Measurements from ENCODE around the gene BRD9.
"Not testable (repeated sequence)": the region's sequence is repeated elsewhere in the genome, so short reads cannot be mapped to it uniquely, and the experiment has no call there.

BRD9 gene

GRCh38 chr5:825544-825943 is 67.1 kb downstream of the BRD9 start:
- not testable (repeated sequence) for H3K9me3 ChIP-seq (replicated peaks in 1 of 2; ENCODE audit: control insufficient read depth in 2 of 2, insufficient read depth in 1 of 2, low read depth in 1 of 2, low read length in 2 of 2); H3K27ac ChIP-seq (replicated peaks; ENCODE audit: low read length); H3K27me3 ChIP-seq (ENCODE audit: control insufficient read depth in 3 of 3, insufficient read depth in 3 of 3, low read depth in 1 of 3, low read length in 3 of 3); H3K4ac ChIP-seq (ENCODE audit: low read length); H3K79me1 ChIP-seq (ENCODE audit: low read depth, low read length); H3K14ac ChIP-seq (ENCODE audit: low read length); H4K8ac ChIP-seq (ENCODE audit: low read depth, low read length); DNase-seq (ENCODE audit: low spot score); H3K23ac ChIP-seq (ENCODE audit: low read depth, low read length, poor library complexity); H3K4me2 ChIP-seq (ENCODE audit: insufficient read depth, low read length, poor library complexity, severe bottlenecking); H2BK120ac ChIP-seq (ENCODE audit: low read depth, low read length); H3K9ac ChIP-seq (ENCODE audit: low read depth, low read length, poor library complexity); H2AFZ ChIP-seq (ENCODE audit: low read length); H2BK12ac ChIP-seq (ENCODE audit: low read length); H2AK5ac ChIP-seq (ENCODE audit: low read depth, low read length); H3K4me1 ChIP-seq (ENCODE audit: control insufficient read depth in 2 of 2, insufficient read depth in 1 of 2, low read depth in 1 of 2, low read length in 2 of 2); H3K18ac ChIP-seq (ENCODE audit: low read length); H3K4me3 ChIP-seq (ENCODE audit: low read length in 2 of 2); H4K91ac ChIP-seq (ENCODE audit: low read depth, low read length, poor library complexity); H2BK15ac ChIP-seq (ENCODE audit: low read length); H2BK5ac ChIP-seq (ENCODE audit: low read length)
- no CpG with 5 or more reads among the region's 1 CpG for WGBS, 2 donors (ENCODE audit: extremely low coverage in 2 of 2, insufficient read length in 2 of 2, insufficient replicate concordance in 1 of 2)
- peaks cover 3 to 24% of the 10 kb centered on the region in 2 donors for H3K36me3 ChIP-seq (replicated peaks in 1 of 2; ENCODE audit: control insufficient read depth in 2 of 2, insufficient read depth in 2 of 2, low read length in 2 of 2)

- Histone ChIP-seq H3K4me2 (ENCODE audit: insufficient read depth, low read length, poor library complexity, severe bottlenecking) (no peak overlapping the region), H2BK15ac (ENCODE audit: low read length) (no peak overlapping the region), H3K9me3 (replicated peaks in 1 of 2; ENCODE audit: control insufficient read depth in 2 of 2, insufficient read depth in 1 of 2, low read depth in 1 of 2, low read length in 2 of 2) (no peaks in the 10 kb centered on the region), H4K91ac (ENCODE audit: low read depth, low read length, poor library complexity) (no peak overlapping the region), H2AK5ac (ENCODE audit: low read depth, low read length) (no peak overlapping the region), H4K8ac (ENCODE audit: low read depth, low read length) (no peak overlapping the region), H3K36me3 (replicated peaks in 1 of 2; ENCODE audit: control insufficient read depth in 2 of 2, insufficient read depth in 2 of 2, low read length in 2 of 2) (peaks cover 6 to 35% of the 10 kb centered on the region in 2 donors), H2AFZ (ENCODE audit: low read length) (no peak overlapping the region), H3K27me3 (ENCODE audit: control insufficient read depth in 3 of 3, insufficient read depth in 3 of 3, low read depth in 1 of 3, low read length in 3 of 3) (no peaks in the 10 kb centered on the region), H3K18ac (ENCODE audit: low read length) (no peak overlapping the region), H3K23ac (ENCODE audit: low read depth, low read length, poor library complexity) (peak overlapping the region; percentile 20), H2BK5ac (ENCODE audit: low read length) (no peak overlapping the region), H2BK120ac (ENCODE audit: low read depth, low read length) (no peak overlapping the region), H3K9ac (ENCODE audit: low read depth, low read length, poor library complexity) (no peak overlapping the region), H3K4me3 (ENCODE audit: low read length in 2 of 2) (no peak overlapping the region), H2BK12ac (ENCODE audit: low read length) (no peak overlapping the region), H3K4me1 (ENCODE audit: control insufficient read depth in 2 of 2, insufficient read depth in 1 of 2, low read depth in 1 of 2, low read length in 2 of 2) (no peaks in the 10 kb centered on the region), H3K4ac (ENCODE audit: low read length) (no peak overlapping the region), H3K27ac (replicated peaks; ENCODE audit: low read length) (no peak overlapping the region), H3K79me1 (ENCODE audit: low read depth, low read length) (no peaks in the 10 kb centered on the region), H3K14ac (ENCODE audit: low read length) (no peak overlapping the region)
- WGBS, 2 donors (ENCODE audit: extremely low coverage in 2 of 2, insufficient read length in 2 of 2, insufficient replicate concordance in 1 of 2) = no CpG with 5 or more reads among the region's 8 CpGs
- DNase-seq (ENCODE audit: low spot score) = no peak
Observed at GRCh38 chr5:821504-821903, 71.1 kb downstream of the BRD9 start.

- no peaks in the 10 kb centered on the region for H3K27me3 ChIP-seq (ENCODE audit: control insufficient read depth in 3 of 3, insufficient read depth in 3 of 3, low read depth in 1 of 3, low read length in 3 of 3)
- no peak overlapping the region for H4K8ac ChIP-seq (ENCODE audit: low read depth, low read length)
- H2BK15ac ChIP-seq (ENCODE audit: low read length) = no peak overlapping the region
- H3K14ac ChIP-seq (ENCODE audit: low read length) = no peak overlapping the region
- no CpG with 5 or more reads among the region's 3 CpGs for WGBS, 2 donors (ENCODE audit: extremely low coverage in 2 of 2, insufficient read length in 2 of 2, insufficient replicate concordance in 1 of 2)
- no peak overlapping the region for H3K9ac ChIP-seq (ENCODE audit: low read depth, low read length, poor library complexity)
- no peak overlapping the region for H3K23ac ChIP-seq (ENCODE audit: low read depth, low read length, poor library complexity)
- H3K4me1 ChIP-seq (ENCODE audit: control insufficient read depth in 2 of 2, insufficient read depth in 1 of 2, low read depth in 1 of 2, low read length in 2 of 2) = no peaks in the 10 kb centered on the region
- no peaks in the 10 kb centered on the region for H3K79me1 ChIP-seq (ENCODE audit: low read depth, low read length)
- no peak overlapping the region for H2BK5ac ChIP-seq (ENCODE audit: low read length)
- no peak for DNase-seq (ENCODE audit: low spot score)
- H4K91ac ChIP-seq (ENCODE audit: low read depth, low read length, poor library complexity) = no peak overlapping the region
- no peak overlapping the region for H3K4me2 ChIP-seq (ENCODE audit: insufficient read depth, low read length, poor library complexity, severe bottlenecking)
- H2AFZ ChIP-seq (ENCODE audit: low read length) = no peak overlapping the region
- H2AK5ac ChIP-seq (ENCODE audit: low read depth, low read length) = no peak overlapping the region
- H3K27ac ChIP-seq (replicated peaks; ENCODE audit: low read length) = no peak overlapping the region
- no peak overlapping the region for H2BK120ac ChIP-seq (ENCODE audit: low read depth, low read length)
- H3K4ac ChIP-seq (ENCODE audit: low read length) = no peak overlapping the region
- peaks cover 6 to 38% of the 10 kb centered on the region in 2 donors for H3K36me3 ChIP-seq (replicated peaks in 1 of 2; ENCODE audit: control insufficient read depth in 2 of 2, insufficient read depth in 2 of 2, low read length in 2 of 2)
- no peak overlapping the region for H3K18ac ChIP-seq (ENCODE audit: low read length)
- peak overlapping the region in 1 of 2 donors; percentile 54 for H3K4me3 ChIP-seq (ENCODE audit: low read length in 2 of 2)
- no peaks in the 10 kb centered on the region for H3K9me3 ChIP-seq (replicated peaks in 1 of 2; ENCODE audit: control insufficient read depth in 2 of 2, insufficient read depth in 1 of 2, low read depth in 1 of 2, low read length in 2 of 2)
- H2BK12ac ChIP-seq (ENCODE audit: low read length) = no peak overlapping the region
Observed at GRCh38 chr5:820245-820644, 72.4 kb downstream of the BRD9 start.

- WGBS, 2 donors (ENCODE audit: extremely low coverage in 2 of 2, insufficient read length in 2 of 2, insufficient replicate concordance in 1 of 2) = no CpG with 5 or more reads among the region's 3 CpGs
- no peaks in the 10 kb centered on the region for H3K4me1 ChIP-seq (ENCODE audit: control insufficient read depth in 2 of 2, insufficient read depth in 1 of 2, low read depth in 1 of 2, low read length in 2 of 2)
- no peaks in the 10 kb centered on the region for H3K79me1 ChIP-seq (ENCODE audit: low read depth, low read length)
- no peak overlapping the region for H3K27ac ChIP-seq (replicated peaks; ENCODE audit: low read length)
- no peak overlapping the region for H2BK12ac ChIP-seq (ENCODE audit: low read length)
- no peaks in the 10 kb centered on the region for H3K9me3 ChIP-seq (replicated peaks in 1 of 2; ENCODE audit: control insufficient read depth in 2 of 2, insufficient read depth in 1 of 2, low read depth in 1 of 2, low read length in 2 of 2)
- no peak overlapping the region for H3K4ac ChIP-seq (ENCODE audit: low read length)
- H3K4me2 ChIP-seq (ENCODE audit: insufficient read depth, low read length, poor library complexity, severe bottlenecking) = no peak overlapping the region
- no peak overlapping the region for H2BK15ac ChIP-seq (ENCODE audit: low read length)
- H2AFZ ChIP-seq (ENCODE audit: low read length) = no peak overlapping the region
- no peak for DNase-seq (ENCODE audit: low spot score)
- no peak overlapping the region for H2AK5ac ChIP-seq (ENCODE audit: low read depth, low read length)
- H2BK120ac ChIP-seq (ENCODE audit: low read depth, low read length) = no peak overlapping the region
- H3K14ac ChIP-seq (ENCODE audit: low read length) = no peak overlapping the region
- H3K23ac ChIP-seq (ENCODE audit: low read depth, low read length, poor library complexity) = no peak overlapping the region
- H2BK5ac ChIP-seq (ENCODE audit: low read length) = no peak overlapping the region
- no peaks in the 10 kb centered on the region for H3K27me3 ChIP-seq (ENCODE audit: control insufficient read depth in 3 of 3, insufficient read depth in 3 of 3, low read depth in 1 of 3, low read length in 3 of 3)
- peaks cover 6 to 31% of the 10 kb centered on the region in 2 donors for H3K36me3 ChIP-seq (replicated peaks in 1 of 2; ENCODE audit: control insufficient read depth in 2 of 2, insufficient read depth in 2 of 2, low read length in 2 of 2)
- H4K91ac ChIP-seq (ENCODE audit: low read depth, low read length, poor library complexity) = no peak overlapping the region
- no peak overlapping the region for H4K8ac ChIP-seq (ENCODE audit: low read depth, low read length)
- H3K9ac ChIP-seq (ENCODE audit: low read depth, low read length, poor library complexity) = no peak overlapping the region
- no peak overlapping the region for H3K18ac ChIP-seq (ENCODE audit: low read length)
- no peak overlapping the region for H3K4me3 ChIP-seq (ENCODE audit: low read length in 2 of 2)
Observed at GRCh38 chr5:819078-819477, 73.5 kb downstream of the BRD9 start.
